Progenitor cell of endocrine pancreas (in vitro differentiated cells): ENCODE results near the gene EMP3. TPM values are rescaled to one million over a fixed set of nuclear protein-coding genes. Genes with fewer than 3 reads are reported as not detected.
"Not testable (repeated sequence)": the region's sequence is repeated elsewhere in the genome, so short reads cannot be mapped to it uniquely, and the experiment has no call there.

ENCODE experiments used
- DNase-seq: peaks from one replicate; pipeline ENCODE4 v3.0.0; 2021; ENCODE audit warnings: low spot score; ENCODE audit not compliant: unreplicated experiment
- H3K27ac Mint-ChIP-seq: 2 replicates; pipeline ENCODE4 v1.8.0; 2021; ENCODE audit warnings: mild to moderate bottlenecking, moderate library complexity, mixed read lengths
- H3K27me3 Mint-ChIP-seq: 2 replicates; pipeline ENCODE4 v1.8.0; 2021; ENCODE audit warnings: mixed read lengths
- H3K36me3 Mint-ChIP-seq: 2 replicates; pipeline ENCODE4 v1.8.0; 2022; ENCODE audit warnings: mixed read lengths; ENCODE audit not compliant: insufficient read depth
- H3K4me1 Mint-ChIP-seq: 2 replicates; pipeline ENCODE4 v1.8.0; 2021; ENCODE audit warnings: low read depth, mixed read lengths
- H3K4me3 Mint-ChIP-seq: 2 replicates; pipeline ENCODE4 v1.8.0; 2021; ENCODE audit warnings: low read depth, mild to moderate bottlenecking, moderate library complexity, mixed read lengths
- H3K9me3 Mint-ChIP-seq: 2 replicates; pipeline ENCODE4 v1.8.0; 2021; ENCODE audit warnings: low read depth, mixed read lengths
- total RNA-seq: library from RNA; stranded (reverse); gene quantifications from 2 replicates; pipeline ENCODE4 v1.2.1, GENCODE V29; 2021
- TF ChIP-seq, protein P1 (sequence below): fragments of 200-600 bp; sonication (generic); IDR thresholded peaks from one replicate; pipeline ENCODE4 v1.5.0; 2021; ENCODE audit warnings: antibody characterized with exemption, mild to moderate bottlenecking; ENCODE audit not compliant: unreplicated experiment

EMP3 gene
- total RNA-seq, 1 donor from 2014 or later: 2.9 TPM

DNA sequence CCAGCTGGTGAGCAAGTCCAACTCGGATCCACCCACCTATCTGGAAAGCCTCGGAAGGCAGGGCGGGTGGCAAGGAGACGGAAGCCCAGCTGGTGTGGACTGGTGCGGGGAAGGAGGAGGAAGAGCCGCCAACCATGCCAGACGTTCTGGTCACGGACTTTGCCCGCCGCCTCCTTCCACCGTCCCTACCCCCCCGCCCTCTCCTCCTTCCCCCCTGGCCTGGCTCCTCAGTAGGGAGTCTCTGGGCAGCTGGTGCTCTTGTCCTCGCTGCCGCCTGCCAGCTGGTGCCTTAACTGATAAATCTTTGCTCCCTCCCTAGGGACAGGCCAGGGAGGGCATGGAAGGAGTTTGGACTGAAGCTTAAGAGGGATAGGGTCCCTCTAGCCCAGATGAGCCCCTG is 43.6 kb downstream of the EMP3 start:
- Mint-ChIP-seq H3K4me1 (no peaks in the 10 kb centered on the region), H3K27ac (no peak overlapping the region), H3K27me3 (no peaks in the 10 kb centered on the region), H3K9me3 (no peaks in the 10 kb centered on the region), H3K36me3 (no peaks in the 10 kb centered on the region), H3K4me3 (no peak overlapping the region)
- TF ChIP-seq, protein P1, sequence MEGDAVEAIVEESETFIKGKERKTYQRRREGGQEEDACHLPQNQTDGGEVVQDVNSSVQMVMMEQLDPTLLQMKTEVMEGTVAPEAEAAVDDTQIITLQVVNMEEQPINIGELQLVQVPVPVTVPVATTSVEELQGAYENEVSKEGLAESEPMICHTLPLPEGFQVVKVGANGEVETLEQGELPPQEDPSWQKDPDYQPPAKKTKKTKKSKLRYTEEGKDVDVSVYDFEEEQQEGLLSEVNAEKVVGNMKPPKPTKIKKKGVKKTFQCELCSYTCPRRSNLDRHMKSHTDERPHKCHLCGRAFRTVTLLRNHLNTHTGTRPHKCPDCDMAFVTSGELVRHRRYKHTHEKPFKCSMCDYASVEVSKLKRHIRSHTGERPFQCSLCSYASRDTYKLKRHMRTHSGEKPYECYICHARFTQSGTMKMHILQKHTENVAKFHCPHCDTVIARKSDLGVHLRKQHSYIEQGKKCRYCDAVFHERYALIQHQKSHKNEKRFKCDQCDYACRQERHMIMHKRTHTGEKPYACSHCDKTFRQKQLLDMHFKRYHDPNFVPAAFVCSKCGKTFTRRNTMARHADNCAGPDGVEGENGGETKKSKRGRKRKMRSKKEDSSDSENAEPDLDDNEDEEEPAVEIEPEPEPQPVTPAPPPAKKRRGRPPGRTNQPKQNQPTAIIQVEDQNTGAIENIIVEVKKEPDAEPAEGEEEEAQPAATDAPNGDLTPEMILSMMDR: no peak
- no peak for DNase-seq

DNA sequence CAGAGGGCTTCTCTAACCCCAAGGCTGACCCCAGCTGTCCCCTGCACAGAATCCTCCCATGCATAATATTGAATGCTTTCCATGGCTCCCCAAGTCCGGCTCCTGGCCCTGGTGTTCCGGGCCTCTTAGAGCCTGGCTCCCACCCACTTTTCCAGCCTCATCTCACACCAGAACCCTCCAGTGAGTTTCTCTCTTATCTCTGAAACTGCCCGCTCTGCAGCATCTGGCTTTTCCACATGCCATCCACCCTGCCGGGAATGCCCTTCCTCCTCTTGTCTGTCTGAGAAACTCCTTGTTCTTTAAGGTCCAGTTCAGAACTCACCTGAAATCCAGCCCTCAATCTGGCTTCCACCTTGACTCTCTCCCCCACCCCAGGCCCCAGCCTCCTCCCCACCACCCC is 45.6 kb downstream of the EMP3 start:
- Mint-ChIP-seq H3K27ac (peak overlapping the region; percentile 43), H3K27me3 (no peaks in the 10 kb centered on the region), H3K4me1 (no peaks in the 10 kb centered on the region), H3K9me3 (no peaks in the 10 kb centered on the region), H3K4me3 (no peak overlapping the region), H3K36me3 (no peaks in the 10 kb centered on the region)
- TF ChIP-seq, protein P1: no peak
- no peak for DNase-seq

DNA sequence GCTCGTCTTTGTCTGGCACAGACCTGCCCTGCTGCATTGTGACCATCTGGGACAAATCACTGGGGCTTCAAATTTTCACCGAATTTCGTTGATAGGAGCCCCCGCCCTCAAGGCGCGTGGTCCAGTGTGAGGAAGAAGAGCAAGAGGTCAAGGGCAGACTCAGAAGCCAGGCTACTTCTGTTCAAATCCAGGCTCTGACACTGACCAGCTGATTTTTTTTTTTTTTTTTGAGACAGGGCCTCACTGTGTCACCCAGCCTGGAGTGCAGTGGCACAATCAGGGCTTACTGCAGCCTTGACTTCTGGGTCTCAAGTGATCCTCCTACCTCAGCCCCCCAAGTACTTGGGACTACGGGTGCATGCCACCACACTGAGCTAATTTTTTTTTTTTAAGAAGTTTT is 46.0 kb downstream of the EMP3 start:
- no peak overlapping the region for H3K27ac Mint-ChIP-seq

DNA sequence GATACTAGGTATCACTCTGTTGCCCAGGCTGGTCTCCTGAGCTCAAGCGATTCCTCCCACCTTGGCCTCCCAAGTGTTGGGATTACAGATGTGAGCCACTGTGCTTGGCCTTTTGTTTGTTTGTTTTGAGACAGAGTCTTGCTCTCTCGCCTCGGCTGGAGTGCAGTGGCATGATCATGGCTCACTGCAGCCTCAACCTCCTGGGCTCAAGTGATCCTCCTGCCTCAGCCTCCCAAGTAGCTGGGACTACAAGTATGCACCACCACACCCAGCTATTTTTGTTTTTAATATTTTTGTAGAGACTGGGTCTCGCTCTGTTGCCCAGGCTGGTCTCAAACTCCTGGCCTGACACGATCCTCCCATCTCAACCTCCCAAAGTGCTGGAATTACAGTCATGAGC is 46.4 kb downstream of the EMP3 start:
- not testable (repeated sequence) for H3K27ac Mint-ChIP-seq, H3K4me3 Mint-ChIP-seq, H3K4me1 Mint-ChIP-seq, H3K9me3 Mint-ChIP-seq, H3K27me3 Mint-ChIP-seq, DNase-seq, H3K36me3 Mint-ChIP-seq

More for the DNA sequence above, 46.0 kb downstream of the EMP3 start:
- no peak for DNase-seq
- Mint-ChIP-seq H3K4me1 (no peaks in the 10 kb centered on the region), H3K27me3 (no peaks in the 10 kb centered on the region), H3K4me3 (no peak overlapping the region), H3K9me3 (no peaks in the 10 kb centered on the region), H3K36me3 (no peaks in the 10 kb centered on the region)
- TF ChIP-seq, protein P1: no peak

DNA sequence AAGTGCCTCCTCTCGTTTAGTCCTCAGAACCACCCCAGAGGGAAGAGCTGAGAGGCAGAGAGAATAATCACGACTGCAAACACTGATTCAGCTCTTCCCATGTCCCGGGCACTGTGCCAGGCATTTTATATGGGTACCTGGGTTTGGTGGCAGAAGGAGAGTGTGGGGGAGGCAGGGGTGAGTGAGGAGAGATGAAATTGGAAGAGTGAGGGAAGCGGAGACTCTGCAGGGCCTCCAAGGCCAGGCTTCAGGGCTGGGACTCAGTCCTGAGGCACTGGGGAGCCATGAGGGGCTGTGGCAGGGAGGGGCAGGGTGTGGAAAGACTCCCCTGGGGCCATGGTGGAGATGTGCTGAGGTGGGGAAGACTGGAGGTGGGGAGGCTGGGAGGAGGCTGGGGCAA is 47.6 kb downstream of the EMP3 start:
- H3K36me3 Mint-ChIP-seq: no peaks in the 10 kb centered on the region

DNA sequence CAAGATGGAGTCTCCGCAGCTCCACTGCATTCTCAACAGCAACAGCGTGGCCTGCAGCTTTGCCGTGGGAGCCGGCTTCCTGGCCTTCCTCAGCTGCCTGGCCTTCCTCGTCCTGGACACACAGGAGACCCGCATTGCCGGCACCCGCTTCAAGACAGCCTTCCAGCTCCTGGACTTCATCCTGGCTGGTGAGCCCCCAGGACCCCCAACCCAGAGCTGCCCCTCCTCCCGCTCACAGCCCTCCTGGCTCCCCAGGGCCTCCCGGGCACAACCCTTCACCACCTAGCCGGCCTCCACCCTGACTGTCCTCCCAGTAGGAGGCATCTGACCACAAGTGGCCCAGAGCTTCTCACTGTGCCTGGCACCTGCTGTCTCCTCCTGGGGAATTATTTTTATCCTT is 48.2 kb downstream of the EMP3 start:
- no peak overlapping the region for H3K4me3 Mint-ChIP-seq
- no peaks in the 10 kb centered on the region for H3K4me1 Mint-ChIP-seq
- H3K27me3 Mint-ChIP-seq: no peaks in the 10 kb centered on the region
- TF ChIP-seq, protein P1: no peak
- H3K36me3 Mint-ChIP-seq: no peaks in the 10 kb centered on the region
- no peak for DNase-seq
- H3K27ac Mint-ChIP-seq: no peak overlapping the region
- no peaks in the 10 kb centered on the region for H3K9me3 Mint-ChIP-seq

More for the DNA sequence above, 47.6 kb downstream of the EMP3 start:
- Mint-ChIP-seq H3K27ac (no peak overlapping the region), H3K4me3 (no peak overlapping the region), H3K27me3 (no peaks in the 10 kb centered on the region), H3K4me1 (no peaks in the 10 kb centered on the region), H3K9me3 (no peaks in the 10 kb centered on the region)
- TF ChIP-seq, protein P1: no peak
- DNase-seq: no peak
